ENCODE measurements around the gene CYBRD1. TPM values are rescaled to one million over a fixed set of nuclear protein-coding genes. Genes with fewer than 3 reads are reported as not detected.

The CYBRD1 gene
- total RNA-seq, 2 experiments from 2014 or later = 0.35 to 0.52 TPM

DNA sequence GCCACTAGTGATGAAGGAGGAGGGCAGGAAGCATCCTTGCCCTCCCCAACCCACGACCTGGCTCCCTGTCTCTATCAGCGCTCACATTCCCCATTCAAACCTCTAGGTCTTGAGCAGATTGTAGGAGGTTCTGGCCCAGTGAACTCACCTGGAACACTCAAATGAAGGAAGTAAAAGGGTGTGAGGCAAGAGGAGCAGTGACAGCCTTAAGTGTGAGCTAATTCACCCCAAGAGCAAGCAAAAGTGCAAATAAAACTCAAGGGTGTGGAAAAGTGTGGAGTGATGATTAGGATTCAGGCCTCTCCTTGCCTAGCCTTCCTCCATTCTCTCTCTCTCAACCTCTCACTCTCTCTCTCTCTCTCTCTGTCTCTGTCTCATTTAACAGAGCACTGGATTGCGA lies 41.0 kb downstream of the CYBRD1 start:
- Mint-ChIP-seq H3K4me3 (no peak overlapping the region), H3K27me3 (peaks cover 6% of the 10 kb centered on the region), H3K36me3 (no peaks in the 10 kb centered on the region), H3K4me1 (no peaks in the 10 kb centered on the region), H3K9me3 (no peaks in the 10 kb centered on the region), H3K27ac (no peak overlapping the region)
- DNase-seq = no peak

DNA sequence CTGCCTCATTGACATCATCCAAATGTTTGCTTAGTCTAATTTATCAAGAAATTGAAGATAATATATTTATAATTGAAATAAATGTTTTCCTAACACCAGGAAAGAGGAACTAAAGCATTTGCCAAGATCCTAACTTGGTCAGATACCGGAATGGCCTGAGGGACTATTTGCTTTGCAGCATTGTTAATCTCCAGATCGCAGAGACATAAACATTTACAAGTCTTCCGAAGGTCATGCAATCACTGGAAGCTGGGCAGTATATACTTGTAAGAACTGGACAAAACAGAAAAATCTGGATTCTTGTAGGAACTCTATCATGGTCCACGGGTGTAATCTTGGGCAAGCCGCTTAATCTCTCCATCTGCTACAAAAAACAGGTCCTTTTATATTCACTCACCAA lies 42.2 kb downstream of the CYBRD1 start:
- H3K4me1 Mint-ChIP-seq = no peaks in the 10 kb centered on the region
- no peak for DNase-seq
- no peaks in the 10 kb centered on the region for H3K36me3 Mint-ChIP-seq
- no peak overlapping the region for H3K4me3 Mint-ChIP-seq
- no peak overlapping the region for H3K27ac Mint-ChIP-seq
- H3K9me3 Mint-ChIP-seq = no peaks in the 10 kb centered on the region
- H3K27me3 Mint-ChIP-seq = peaks cover 6% of the 10 kb centered on the region

DNA sequence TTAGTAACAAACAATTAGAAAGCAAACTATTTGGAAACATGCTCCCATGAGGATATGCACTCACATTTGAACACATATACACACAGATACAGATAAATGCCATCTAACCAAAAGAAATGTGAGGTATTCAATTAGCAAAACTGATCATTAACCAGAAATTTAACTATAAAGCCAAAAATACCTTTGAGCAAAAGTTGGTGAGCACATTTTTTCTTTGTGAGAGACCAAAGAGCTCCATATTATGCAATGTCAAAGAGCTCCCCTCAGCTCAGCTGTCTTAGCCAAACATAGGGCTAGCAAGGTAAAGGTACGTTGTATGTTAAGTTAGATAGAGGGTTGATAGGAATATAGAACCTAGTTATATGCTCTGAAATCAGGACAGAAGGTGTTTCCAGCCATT lies 43.8 kb downstream of the CYBRD1 start:
- Mint-ChIP-seq H3K4me3 (no peak overlapping the region), H3K36me3 (no peaks in the 10 kb centered on the region), H3K27me3 (no peaks in the 10 kb centered on the region), H3K4me1 (no peaks in the 10 kb centered on the region), H3K27ac (no peak overlapping the region), H3K9me3 (no peaks in the 10 kb centered on the region)
- DNase-seq = no peak

DNA sequence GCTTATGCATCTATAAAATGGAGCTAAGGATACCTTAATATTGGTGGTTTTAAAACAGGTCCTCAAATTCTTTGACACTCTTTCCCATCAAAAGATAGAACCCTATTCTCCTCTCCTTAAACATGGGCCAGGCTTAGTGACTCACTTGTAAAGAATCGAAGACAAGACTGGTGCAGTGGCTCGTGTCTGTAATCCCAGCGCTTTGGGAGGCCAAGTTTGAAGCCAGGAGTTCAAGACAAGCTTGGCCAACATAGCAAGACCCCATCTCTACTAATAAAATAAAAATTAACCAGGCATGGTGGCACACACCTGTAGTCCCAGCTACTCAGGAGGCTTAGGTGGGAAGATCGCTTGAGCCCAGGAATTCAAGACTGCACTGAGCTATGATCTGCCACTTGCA lies 44.5 kb downstream of the CYBRD1 start:
- H3K27me3 Mint-ChIP-seq = no peaks in the 10 kb centered on the region

DNA sequence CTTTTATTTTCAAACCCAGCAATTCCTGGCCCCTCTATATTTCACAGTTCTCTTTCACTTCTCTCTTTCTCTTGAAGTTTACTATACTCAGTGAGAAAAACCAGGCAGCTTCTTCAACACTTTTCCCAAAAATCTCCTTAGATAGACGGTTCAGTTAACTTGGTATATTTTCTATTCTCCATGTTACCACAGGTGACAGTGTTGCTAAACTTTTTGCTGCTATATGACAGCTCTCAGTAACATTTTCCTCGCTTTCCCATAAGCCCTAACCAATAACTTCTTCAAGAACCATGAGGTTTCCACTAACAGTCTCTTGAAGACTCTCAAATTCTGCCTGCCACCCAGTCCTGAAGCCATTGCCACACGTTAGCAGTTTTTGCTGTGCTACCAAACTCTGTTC lies 45.8 kb downstream of the CYBRD1 start:
- H3K36me3 Mint-ChIP-seq = no peaks in the 10 kb centered on the region
- DNase-seq = no peak
- no peaks in the 10 kb centered on the region for H3K9me3 Mint-ChIP-seq
- H3K27me3 Mint-ChIP-seq = no peaks in the 10 kb centered on the region
- H3K27ac Mint-ChIP-seq = no peak overlapping the region
- no peaks in the 10 kb centered on the region for H3K4me1 Mint-ChIP-seq
- no peak overlapping the region for H3K4me3 Mint-ChIP-seq

More for the DNA sequence above, 44.5 kb downstream of the CYBRD1 start:
- no peaks in the 10 kb centered on the region for H3K9me3 Mint-ChIP-seq
- no peak overlapping the region for H3K27ac Mint-ChIP-seq
- H3K4me1 Mint-ChIP-seq = no peaks in the 10 kb centered on the region
- H3K4me3 Mint-ChIP-seq = no peak overlapping the region
- no peak for DNase-seq
- no peaks in the 10 kb centered on the region for H3K36me3 Mint-ChIP-seq

DNA sequence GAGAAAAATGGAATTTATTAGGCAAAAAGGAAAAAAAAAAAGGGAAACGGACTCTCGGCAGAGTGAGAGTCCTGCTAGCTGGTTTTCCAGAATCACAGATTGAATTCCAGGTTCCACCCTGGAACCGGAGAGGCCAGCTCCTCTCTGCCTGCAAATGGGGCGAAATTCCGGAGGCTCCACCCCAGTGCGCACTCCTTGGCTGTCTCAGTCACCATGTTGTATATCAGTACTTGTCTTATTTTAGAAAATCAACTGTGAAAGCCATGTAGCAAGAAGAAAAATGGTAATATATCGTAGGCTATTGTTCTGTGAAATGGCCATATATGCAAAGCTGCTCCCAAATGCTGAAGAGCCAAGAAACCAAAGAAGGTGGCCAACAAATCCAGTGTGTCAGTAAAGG lies 49.4 kb downstream of the CYBRD1 start:
- no peaks in the 10 kb centered on the region for H3K27me3 Mint-ChIP-seq

DNA sequence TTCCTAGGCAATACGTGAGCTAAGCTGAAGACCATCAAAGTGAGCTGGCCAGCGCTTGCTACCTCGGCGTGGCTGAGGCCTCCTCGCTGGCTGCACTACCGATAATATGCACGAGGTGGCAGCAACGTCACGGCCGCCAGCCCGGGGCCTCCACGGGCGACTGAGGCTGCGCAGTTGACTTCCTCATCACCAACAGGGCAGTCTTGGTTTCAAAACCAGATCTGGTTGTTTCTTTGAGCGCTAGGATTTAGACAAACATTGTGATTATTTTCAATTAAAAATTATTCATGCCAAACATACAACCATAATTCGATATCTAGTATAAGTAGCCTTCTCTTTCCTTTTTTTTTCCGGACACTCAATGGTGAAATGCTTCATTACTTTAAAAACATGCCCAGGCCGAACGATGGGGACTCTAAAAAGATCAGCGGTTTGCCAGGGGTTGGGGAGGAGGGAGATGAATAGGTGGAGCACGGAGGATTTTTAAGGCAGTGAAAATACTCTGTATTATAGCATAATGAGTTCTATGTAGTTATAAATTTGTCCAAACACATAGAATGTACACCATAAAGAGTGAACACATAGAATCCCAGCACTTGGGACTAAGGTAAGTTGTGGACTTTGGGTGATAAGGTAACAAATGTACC lies 52.0 kb downstream of the CYBRD1 start:
- peaks cover 5% of the 10 kb centered on the region for H3K4me1 Mint-ChIP-seq
- no peaks in the 10 kb centered on the region for H3K27me3 Mint-ChIP-seq
- H3K36me3 Mint-ChIP-seq = no peaks in the 10 kb centered on the region
- H3K4me3 Mint-ChIP-seq = no peak overlapping the region
- peak; percentile 80 for DNase-seq
- H3K9me3 Mint-ChIP-seq = no peaks in the 10 kb centered on the region
- peak overlapping the region; percentile 19 for H3K27ac Mint-ChIP-seq

More for the DNA sequence above, 49.4 kb downstream of the CYBRD1 start:
- H3K9me3 Mint-ChIP-seq = no peaks in the 10 kb centered on the region
- H3K27ac Mint-ChIP-seq = no peak overlapping the region
- no peaks in the 10 kb centered on the region for H3K36me3 Mint-ChIP-seq
- H3K4me3 Mint-ChIP-seq = no peak overlapping the region
- no peak for DNase-seq
- peaks cover 5% of the 10 kb centered on the region for H3K4me1 Mint-ChIP-seq

DNA sequence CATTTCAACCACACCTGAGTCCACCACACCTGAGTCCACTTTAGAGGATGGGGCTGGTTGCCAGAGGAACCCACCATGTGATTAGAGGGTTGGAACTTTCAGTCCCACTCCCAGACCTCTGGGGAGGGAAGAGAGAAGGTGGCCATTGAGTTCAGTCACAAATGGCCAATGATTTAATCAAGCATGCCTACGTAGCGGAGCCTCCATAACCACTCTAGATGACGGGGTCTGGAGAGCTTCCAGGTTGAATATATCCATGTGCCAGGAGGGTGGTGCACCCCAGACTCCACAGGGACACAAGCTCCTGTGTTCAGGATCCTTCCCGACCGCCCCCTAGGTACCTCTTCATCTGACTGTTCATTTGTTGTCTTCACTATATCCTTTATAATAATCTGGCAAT lies 53.3 kb downstream of the CYBRD1 start:
- H3K4me3 Mint-ChIP-seq = no peak overlapping the region
- H3K27me3 Mint-ChIP-seq = no peaks in the 10 kb centered on the region
- no peak overlapping the region for H3K27ac Mint-ChIP-seq
- H3K9me3 Mint-ChIP-seq = no peaks in the 10 kb centered on the region
- H3K36me3 Mint-ChIP-seq = no peaks in the 10 kb centered on the region
- no peak for DNase-seq
- H3K4me1 Mint-ChIP-seq = peaks cover 5% of the 10 kb centered on the region

DNA sequence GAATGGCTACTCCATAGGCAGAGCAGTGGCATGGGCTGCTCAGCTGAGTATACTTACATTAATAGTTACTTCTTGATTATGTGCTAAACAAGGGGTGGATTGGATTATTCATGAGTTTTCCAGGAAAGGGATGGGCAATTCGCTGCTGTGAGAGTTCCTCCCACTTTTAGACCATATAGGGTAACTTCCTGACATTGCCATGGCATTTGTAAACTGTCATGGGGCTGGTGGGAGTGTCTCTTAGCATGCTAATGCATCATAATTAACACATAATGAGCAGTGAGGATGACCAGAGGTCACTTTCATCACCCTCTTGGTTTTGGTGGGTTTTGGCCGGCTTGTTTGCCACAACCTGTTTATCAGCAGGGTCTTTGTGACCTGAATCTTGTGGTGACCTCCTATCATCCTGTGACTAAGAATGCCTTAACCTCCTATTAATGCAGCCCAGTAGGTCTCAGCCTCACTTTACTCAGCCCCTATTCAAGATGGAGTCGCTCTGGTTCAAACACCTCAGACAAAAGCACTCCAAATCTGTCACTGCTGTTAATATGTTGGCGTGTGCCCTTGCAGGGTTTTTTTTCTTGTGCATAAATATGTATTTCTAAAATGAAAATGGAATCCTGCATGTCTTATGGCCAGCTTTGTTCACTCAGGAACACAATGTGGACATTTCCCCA lies 56.0 kb downstream of the CYBRD1 start:
- H3K4me3 Mint-ChIP-seq = no peak overlapping the region
- no peaks in the 10 kb centered on the region for H3K9me3 Mint-ChIP-seq
- H3K4me1 Mint-ChIP-seq = peaks cover 5% of the 10 kb centered on the region
- no peaks in the 10 kb centered on the region for H3K36me3 Mint-ChIP-seq
- H3K27me3 Mint-ChIP-seq = peaks cover 4% of the 10 kb centered on the region
- no peak overlapping the region for H3K27ac Mint-ChIP-seq
- DNase-seq = no peak

DNA sequence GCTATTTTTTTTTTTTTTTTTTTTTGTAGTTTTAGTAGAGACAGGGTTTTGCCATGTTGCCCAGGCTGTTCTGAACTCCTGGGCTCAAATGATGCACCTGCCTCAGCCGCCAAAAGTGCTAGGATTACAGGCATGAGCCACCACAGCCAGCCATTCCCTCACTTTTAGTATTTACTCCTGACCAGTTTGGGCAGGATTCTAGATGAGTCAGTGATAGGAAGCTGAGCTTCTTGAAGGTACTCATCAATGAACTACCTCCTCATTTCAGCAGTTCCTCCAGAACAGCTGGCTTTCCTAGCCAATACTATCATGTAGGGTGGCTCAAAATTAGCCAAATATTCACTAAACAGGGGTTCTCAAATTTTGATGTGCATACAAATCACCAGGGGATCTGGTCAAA lies 57.2 kb downstream of the CYBRD1 start:
- H3K4me3 Mint-ChIP-seq = no peak overlapping the region
- no peaks in the 10 kb centered on the region for H3K36me3 Mint-ChIP-seq
- no peaks in the 10 kb centered on the region for H3K4me1 Mint-ChIP-seq
- no peak for DNase-seq
- peaks cover 5% of the 10 kb centered on the region for H3K27me3 Mint-ChIP-seq
- no peaks in the 10 kb centered on the region for H3K9me3 Mint-ChIP-seq
- H3K27ac Mint-ChIP-seq = no peak overlapping the region

DNA sequence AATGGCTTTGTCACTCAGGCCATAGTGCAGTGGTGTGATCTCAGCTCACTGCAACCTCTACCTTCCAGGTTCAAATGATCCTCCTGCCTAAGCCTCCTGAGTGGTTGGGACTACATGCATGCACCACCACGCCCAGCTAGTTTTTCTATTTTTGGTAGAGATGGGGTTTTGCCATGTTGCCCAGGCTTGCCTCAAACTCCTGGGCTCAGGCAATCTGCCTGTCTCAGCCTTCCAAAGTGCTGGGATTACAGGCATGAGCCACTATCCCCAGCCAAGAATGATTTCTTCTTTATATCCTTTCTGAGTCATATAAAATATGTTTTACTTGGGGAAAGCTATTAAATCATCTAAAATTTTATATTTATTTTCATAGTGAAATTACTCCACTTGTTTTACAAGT lies 61.3 kb downstream of the CYBRD1 start:
- Mint-ChIP-seq H3K36me3 (no peaks in the 10 kb centered on the region), H3K9me3 (no peaks in the 10 kb centered on the region), H3K27me3 (peaks cover 7% of the 10 kb centered on the region), H3K4me3 (no peak overlapping the region), H3K4me1 (no peaks in the 10 kb centered on the region), H3K27ac (no peak overlapping the region)
- DNase-seq = no peak

DNA sequence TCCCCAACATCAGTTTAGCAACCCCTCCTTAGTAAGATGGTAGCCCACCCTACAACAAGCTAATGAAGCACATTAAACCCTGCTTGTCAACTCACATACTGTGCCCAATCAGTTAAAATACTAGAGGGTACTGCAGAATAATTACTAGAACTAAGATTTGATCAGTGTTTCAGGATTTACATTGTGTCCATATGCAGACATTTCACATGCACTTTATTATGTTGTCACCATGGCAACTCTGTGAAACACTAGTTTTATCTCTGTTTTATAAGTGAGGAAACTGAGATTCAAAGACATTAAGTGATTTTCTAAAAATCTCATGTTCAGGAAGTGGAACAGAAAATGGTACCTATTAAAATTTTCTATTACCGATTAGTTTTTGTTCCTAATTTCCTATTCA lies 61.7 kb downstream of the CYBRD1 start:
- H3K4me3 Mint-ChIP-seq = no peak overlapping the region
- H3K27ac Mint-ChIP-seq = no peak overlapping the region
- peaks cover 7% of the 10 kb centered on the region for H3K27me3 Mint-ChIP-seq
- no peaks in the 10 kb centered on the region for H3K9me3 Mint-ChIP-seq
- H3K4me1 Mint-ChIP-seq = no peaks in the 10 kb centered on the region
- DNase-seq = no peak
- no peaks in the 10 kb centered on the region for H3K36me3 Mint-ChIP-seq

DNA sequence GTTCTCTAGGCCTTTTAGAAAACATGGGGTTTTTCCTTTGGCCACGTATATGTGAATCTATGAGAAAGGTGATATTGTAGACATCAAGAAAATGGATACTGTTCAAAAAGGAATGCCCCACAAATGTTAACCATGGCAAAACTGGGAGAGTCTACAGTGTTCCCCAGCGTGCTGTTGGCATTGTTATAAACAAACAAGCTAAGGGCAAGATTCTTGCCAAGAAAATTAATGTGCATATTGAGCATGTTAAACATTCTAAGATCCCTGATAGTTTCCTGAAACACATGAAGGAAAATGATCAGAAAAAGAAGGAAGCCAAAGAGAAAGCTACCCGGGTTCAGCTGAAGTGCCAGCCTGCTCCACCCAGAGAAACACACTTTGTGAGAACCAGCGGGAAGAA lies 64.9 kb downstream of the CYBRD1 start:
- Mint-ChIP-seq H3K4me3 (no peak overlapping the region), H3K36me3 (no peaks in the 10 kb centered on the region), H3K27me3 (peaks cover 4% of the 10 kb centered on the region), H3K4me1 (no peaks in the 10 kb centered on the region), H3K9me3 (no peaks in the 10 kb centered on the region), H3K27ac (no peak overlapping the region)
- DNase-seq = no peak

DNA sequence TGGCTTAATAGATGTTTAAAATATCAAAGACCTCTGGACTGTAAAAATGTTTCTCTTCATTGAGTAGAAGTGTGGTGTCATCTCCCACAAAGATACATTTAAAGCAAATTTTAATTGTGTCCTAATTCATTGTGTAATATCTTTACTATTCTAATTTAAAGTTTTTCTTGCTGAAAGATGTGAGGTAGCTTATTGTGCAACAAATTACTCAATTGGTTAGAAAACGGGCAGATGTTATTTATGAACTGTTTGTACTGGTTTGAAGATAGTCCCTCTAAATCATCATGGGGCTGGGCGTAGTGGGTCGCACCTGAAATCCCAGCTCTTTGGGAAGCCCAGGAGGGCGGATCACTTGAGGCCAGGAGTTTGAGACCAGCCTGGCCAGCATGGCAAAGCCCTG lies 65.3 kb downstream of the CYBRD1 start:
- Mint-ChIP-seq H3K9me3 (no peaks in the 10 kb centered on the region), H3K27ac (no peak overlapping the region), H3K36me3 (no peaks in the 10 kb centered on the region), H3K4me3 (no peak overlapping the region), H3K27me3 (peaks cover 4% of the 10 kb centered on the region), H3K4me1 (no peaks in the 10 kb centered on the region)
- no peak for DNase-seq

DNA sequence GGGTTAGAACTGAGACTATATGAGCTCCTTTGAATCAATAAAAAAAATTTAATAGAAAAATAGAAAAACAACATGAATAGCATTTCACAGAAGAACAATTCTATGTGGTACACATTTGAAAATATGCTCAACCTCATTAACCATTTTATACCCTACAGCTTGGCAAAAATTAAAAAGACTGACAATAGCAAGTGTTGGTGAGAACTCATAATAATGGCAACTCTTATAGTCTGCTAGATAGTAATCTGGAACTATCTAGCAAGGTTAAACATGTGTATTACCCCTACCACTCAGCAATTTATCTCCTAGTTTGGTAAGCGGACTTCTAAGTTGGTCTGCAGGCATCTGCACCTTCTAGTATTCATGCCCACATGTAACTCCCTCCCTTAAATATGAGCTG lies 67.8 kb downstream of the CYBRD1 start:
- DNase-seq = no peak
- Mint-ChIP-seq H3K4me3 (no peak overlapping the region), H3K36me3 (no peaks in the 10 kb centered on the region), H3K27ac (no peak overlapping the region), H3K9me3 (no peaks in the 10 kb centered on the region), H3K27me3 (no peaks in the 10 kb centered on the region), H3K4me1 (no peaks in the 10 kb centered on the region)

DNA sequence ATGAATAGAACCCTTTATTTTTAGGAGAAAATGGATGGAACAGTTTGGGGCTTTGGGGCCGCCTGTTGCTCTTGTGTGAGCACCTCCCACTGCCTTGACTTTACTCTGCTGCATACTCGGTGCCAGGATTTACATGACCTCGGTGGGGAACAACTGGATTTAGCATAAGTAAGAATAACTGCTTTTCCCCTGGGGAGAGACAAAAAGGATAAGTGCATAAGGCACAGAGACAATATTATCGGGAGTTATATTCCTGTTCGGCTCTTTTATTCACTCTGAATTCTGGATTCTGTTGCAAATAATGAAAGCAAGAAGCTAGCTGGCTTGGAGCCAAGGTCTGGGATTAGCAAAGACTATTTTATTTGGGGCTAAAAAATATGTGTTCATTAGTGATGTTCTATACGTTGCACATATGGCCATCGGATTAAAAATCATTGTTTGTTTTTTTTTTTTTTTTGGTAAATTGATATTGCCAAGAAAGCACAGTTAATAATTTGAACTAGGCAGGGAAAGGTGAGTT lies 69.8 kb downstream of the CYBRD1 start:
- Mint-ChIP-seq H3K4me1 (no peaks in the 10 kb centered on the region), H3K9me3 (no peaks in the 10 kb centered on the region), H3K4me3 (no peak overlapping the region), H3K27ac (no peak overlapping the region), H3K36me3 (no peaks in the 10 kb centered on the region), H3K27me3 (no peaks in the 10 kb centered on the region)
- DNase-seq = no peak
